Measurements from ENCODE around the gene FUT8. TPM values are rescaled to one million over a fixed set of nuclear protein-coding genes. Genes with fewer than 3 reads are reported as not detected.
"Not testable (repeated sequence)": the region's sequence is repeated elsewhere in the genome, so short reads cannot be mapped to it uniquely, and the experiment has no call there.

FUT8 gene
- total RNA-seq, 1 donor from 2014 or later = 44.3 TPM

GRCh38 chr14:65664436-65664835, 251.9 kb downstream of the FUT8 start:
- Histone ChIP-seq H3K36me3 (ENCODE audit: control insufficient read depth, insufficient read depth, low read length) (no peaks in the 10 kb centered on the region), H3K4me3 (ENCODE audit: low read depth, low read length) (no peak overlapping the region), H3K27me3 (ENCODE audit: control insufficient read depth, insufficient read depth, low read length) (no peaks in the 10 kb centered on the region)
- DNase-seq (ENCODE audit: low read depth) = no peak
- TF ChIP-seq CTCF (IDR thresholded peaks at IDR 0.05; ENCODE audit: insufficient read depth, low read length, poor library complexity, severe bottlenecking) = no peak

GRCh38 chr14:65676361-65677014, 264.0 kb downstream of the FUT8 start:
- Histone ChIP-seq H3K4me3 (ENCODE audit: low read depth, low read length) (no peak overlapping the region), H3K27me3 (ENCODE audit: control insufficient read depth, insufficient read depth, low read length) (no peaks in the 10 kb centered on the region), H3K36me3 (ENCODE audit: control insufficient read depth, insufficient read depth, low read length) (no peaks in the 10 kb centered on the region)
- TF ChIP-seq CTCF (IDR thresholded peaks at IDR 0.05; ENCODE audit: insufficient read depth, low read length, poor library complexity, severe bottlenecking) = no peak
- no peak for DNase-seq (ENCODE audit: low read depth)

- no peak for DNase-seq (ENCODE audit: low read depth)
- Histone ChIP-seq H3K36me3 (ENCODE audit: control insufficient read depth, insufficient read depth, low read length) (no peaks in the 10 kb centered on the region), H3K27me3 (ENCODE audit: control insufficient read depth, insufficient read depth, low read length) (no peaks in the 10 kb centered on the region), H3K4me3 (ENCODE audit: low read depth, low read length) (no peak overlapping the region)
- TF ChIP-seq CTCF (IDR thresholded peaks at IDR 0.05; ENCODE audit: insufficient read depth, low read length, poor library complexity, severe bottlenecking) = no peak
These were observed 273.0 kb downstream of the FUT8 start for GRCh38 chr14:65685572-65685971.

GRCh38 chr14:65686761-65687160, 274.2 kb downstream of the FUT8 start:
- H3K4me3 ChIP-seq (ENCODE audit: low read depth, low read length) = no peak overlapping the region
- TF ChIP-seq CTCF (IDR thresholded peaks at IDR 0.05; ENCODE audit: insufficient read depth, low read length, poor library complexity, severe bottlenecking) = no peak
- no peaks in the 10 kb centered on the region for H3K27me3 ChIP-seq (ENCODE audit: control insufficient read depth, insufficient read depth, low read length)
- DNase-seq (ENCODE audit: low read depth) = peak; percentile 54
- no peaks in the 10 kb centered on the region for H3K36me3 ChIP-seq (ENCODE audit: control insufficient read depth, insufficient read depth, low read length)

GRCh38 chr14:65689070-65689469, 276.5 kb downstream of the FUT8 start:
- no peak for DNase-seq (ENCODE audit: low read depth)
- no peak for TF ChIP-seq CTCF (IDR thresholded peaks at IDR 0.05; ENCODE audit: insufficient read depth, low read length, poor library complexity, severe bottlenecking)
- Histone ChIP-seq H3K27me3 (ENCODE audit: control insufficient read depth, insufficient read depth, low read length) (no peaks in the 10 kb centered on the region), H3K36me3 (ENCODE audit: control insufficient read depth, insufficient read depth, low read length) (no peaks in the 10 kb centered on the region), H3K4me3 (ENCODE audit: low read depth, low read length) (no peak overlapping the region)

- H3K4me3 ChIP-seq (ENCODE audit: low read depth, low read length); DNase-seq (ENCODE audit: low read depth); H3K27me3 ChIP-seq (ENCODE audit: control insufficient read depth, insufficient read depth, low read length); H3K36me3 ChIP-seq (ENCODE audit: control insufficient read depth, insufficient read depth, low read length): not testable (repeated sequence)
These were observed 280.0 kb downstream of the FUT8 start for GRCh38 chr14:65692566-65692965.
